NCI-H1694 (cell line): ENCODE measurements around the gene RBPJL.

Experiments used
- DNase-seq: peaks from one replicate; lab custom pipeline; 2025; lab: John Stamatoyannopoulos, UW

The RBPJL gene

GRCh38 chr20:45361793-45362192, 55.2 kb downstream of the RBPJL start:
- no peak for DNase-seq

GRCh38 chr20:45362804-45363610, 56.4 kb downstream of the RBPJL start, which contains the start of gene SYS1:
SYS1 (plus strand) TSS chr20:45363156; CDS start chr20:45363532, 376 bp downstream.
- peak; percentile 95 for DNase-seq

- DNase-seq = no peak
Measured at GRCh38 chr20:45363611-45364492, 57.2 kb downstream of the RBPJL start.

- DNase-seq = no peak
Measured at GRCh38 chr20:45365444-45365970, 58.9 kb downstream of the RBPJL start.

- no peak for DNase-seq
Measured at GRCh38 chr20:45366192-45366591, 59.6 kb downstream of the RBPJL start.

GRCh38 chr20:45366631-45367030, 60.0 kb downstream of the RBPJL start:
- DNase-seq = no peak

- DNase-seq = no peak
Measured at GRCh38 chr20:45367126-45367525, 60.5 kb downstream of the RBPJL start.
